HS-27A (cell line): ENCODE data around the gene XYLT2.
"Not testable (repeated sequence)": the region's sequence is repeated elsewhere in the genome, so short reads cannot be mapped to it uniquely, and the experiment has no call there.

Experiments
- DNase-seq: peaks from one replicate; pipeline ENCODE4 v3.0.0-alpha.2; 2012; ENCODE audit warnings: low read depth, missing footprints

The XYLT2 gene

GRCh38 chr17:50345432-50346312, at the start of gene XYLT2:
XYLT2 (plus strand) TSS chr17:50346126; CDS start chr17:50346141, 15 bp downstream.
- DNase-seq = no peak

GRCh38 chr17:50297407-50297865, 48.5 kb upstream of the XYLT2 start:
- no peak for DNase-seq

DNA sequence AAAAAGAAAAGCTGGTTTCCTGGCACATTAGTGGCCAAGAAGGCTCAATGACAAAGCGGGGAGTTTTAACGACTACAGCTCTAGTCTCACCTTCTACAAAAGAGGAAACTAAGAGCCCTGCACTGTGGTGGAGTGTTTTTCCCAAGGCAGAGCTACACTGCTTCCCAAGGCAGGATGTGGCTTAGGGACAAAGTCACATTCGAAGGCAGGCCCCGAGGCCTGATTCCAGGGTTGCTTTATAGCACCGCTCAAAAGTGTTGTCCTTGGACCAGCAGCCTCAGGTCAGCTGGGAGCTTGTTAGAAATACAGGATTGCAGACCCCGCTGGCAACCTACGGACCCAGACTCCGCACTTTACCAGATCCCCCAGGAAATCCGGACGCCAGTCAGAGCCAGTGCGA, 47.9 kb upstream of the XYLT2 start:
- no peak for DNase-seq

- DNase-seq = no peak
Observed at GRCh38 chr17:50299776-50300175, 46.1 kb upstream of the XYLT2 start.

- not testable (repeated sequence) for DNase-seq
Observed at GRCh38 chr17:50300824-50301223, 45.1 kb upstream of the XYLT2 start.

DNA sequence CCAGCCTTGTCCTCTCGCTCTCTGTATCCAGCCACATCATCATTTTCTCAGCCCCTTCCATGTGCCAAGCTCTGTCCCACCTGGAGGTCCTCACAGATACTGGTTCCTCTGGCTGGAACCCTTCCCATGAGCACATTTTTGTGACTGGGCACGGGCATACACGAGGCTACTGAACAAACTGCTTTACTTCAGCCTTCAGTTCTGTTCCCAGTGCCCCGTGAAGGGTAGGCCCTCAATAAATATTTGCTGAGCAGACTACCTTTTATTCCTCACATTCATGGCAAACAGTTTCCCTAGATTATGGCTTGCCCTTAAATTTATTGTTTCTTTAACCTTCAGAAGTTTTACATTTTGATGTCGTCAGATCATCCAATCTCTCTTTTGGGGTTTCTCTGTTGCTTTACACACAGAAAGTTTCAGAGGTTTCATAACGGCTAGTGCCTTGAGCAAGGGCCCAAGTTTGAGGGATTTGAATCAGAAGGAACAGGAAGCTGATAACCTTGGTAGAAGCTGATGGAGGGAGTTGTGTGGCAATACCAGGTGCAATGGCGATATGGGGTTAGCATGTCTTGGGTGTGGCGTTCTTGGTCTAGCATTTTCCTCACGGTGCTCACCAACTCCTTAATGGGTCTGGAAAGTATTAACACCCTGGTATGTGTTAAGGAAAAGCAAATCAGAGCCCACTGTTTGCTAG, 43.9 kb upstream of the XYLT2 start:
- no peak for DNase-seq

DNA sequence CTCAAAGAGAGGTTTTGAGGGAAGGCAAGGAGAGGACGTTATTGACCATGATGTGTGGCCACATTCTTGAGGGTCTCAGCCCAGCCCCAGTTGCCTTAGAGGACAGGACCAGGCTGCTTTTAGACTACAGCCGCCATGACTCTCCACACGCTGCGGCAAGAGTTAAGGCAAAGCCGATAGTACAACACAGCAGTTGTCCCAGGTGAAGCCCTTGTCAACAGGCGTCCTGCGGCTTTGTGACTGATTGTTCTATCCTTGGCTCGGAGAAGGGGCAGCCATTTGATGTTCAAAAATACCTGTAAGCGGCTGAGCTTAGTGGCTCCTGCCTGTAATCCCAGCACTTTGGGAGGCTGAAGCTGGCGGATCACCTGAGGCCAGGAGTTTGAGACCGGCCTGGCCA, 42.9 kb upstream of the XYLT2 start:
- no peak for DNase-seq

- DNase-seq = no peak
Observed at GRCh38 chr17:50303596-50303995, 42.3 kb upstream of the XYLT2 start.

GRCh38 chr17:50304781-50305404, 41.0 kb upstream of the XYLT2 start:
- no peak for DNase-seq

DNA sequence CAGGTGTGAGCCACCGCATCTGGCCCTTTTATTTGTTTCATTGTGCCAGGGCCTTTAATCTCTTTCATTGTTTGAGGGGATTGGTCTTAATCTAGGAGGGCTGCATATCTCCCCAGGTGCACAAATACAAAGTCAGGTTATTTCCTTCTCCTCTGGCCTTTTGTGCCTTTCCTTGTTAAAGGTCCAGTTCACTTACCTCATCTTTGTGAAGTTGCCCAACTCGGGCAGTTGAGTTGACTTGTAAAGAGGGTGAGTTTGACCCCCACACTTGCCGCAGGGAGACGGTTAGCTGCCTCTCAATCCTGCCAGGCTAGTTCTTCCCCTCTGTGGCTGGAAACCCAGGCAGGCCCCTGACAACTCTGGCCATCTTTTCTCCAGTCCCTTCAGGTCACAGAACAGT, 38.3 kb upstream of the XYLT2 start:
- no peak for DNase-seq

GRCh38 chr17:50308666-50309065, 37.3 kb upstream of the XYLT2 start:
- no peak for DNase-seq

- no peak for DNase-seq
Observed at GRCh38 chr17:50310455-50311111, 35.3 kb upstream of the XYLT2 start.

DNA sequence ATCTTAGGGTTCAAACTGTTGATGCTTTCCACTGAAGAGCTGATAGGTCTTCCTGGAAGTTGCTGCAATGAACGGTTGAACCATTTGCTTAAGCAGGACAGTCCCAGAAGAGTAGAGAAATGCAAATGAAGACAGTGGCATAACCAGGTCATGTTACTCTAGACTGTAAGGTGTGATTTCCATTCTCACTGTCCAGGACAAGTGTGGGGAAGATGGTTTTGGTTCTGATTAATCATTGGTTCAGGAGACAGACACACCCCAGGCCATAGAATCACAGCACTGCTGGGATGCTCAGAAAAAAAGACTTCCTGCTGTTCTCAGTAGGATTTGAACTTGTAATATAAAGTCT, 34.8 kb upstream of the XYLT2 start:
- no peak for DNase-seq

DNA sequence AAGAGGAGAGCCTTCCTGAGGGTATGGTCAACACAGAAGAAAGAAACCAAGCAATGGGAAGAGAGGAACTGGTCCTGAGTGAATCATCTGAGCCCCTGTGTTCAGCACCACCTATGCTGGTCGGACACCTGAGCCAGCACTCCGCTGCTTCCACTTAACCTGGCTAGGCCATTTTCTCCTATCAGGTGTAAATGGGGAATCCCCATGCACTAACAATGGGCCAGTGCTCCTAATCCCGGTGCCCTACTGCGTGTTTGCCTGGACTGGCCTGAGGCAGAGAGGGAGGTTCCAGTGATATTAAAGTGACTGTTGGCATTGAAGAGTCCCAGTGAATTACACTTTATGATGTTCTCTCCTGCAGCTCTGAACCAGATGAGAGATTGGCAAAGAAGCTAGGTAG, 34.4 kb upstream of the XYLT2 start:
- no peak for DNase-seq

DNA sequence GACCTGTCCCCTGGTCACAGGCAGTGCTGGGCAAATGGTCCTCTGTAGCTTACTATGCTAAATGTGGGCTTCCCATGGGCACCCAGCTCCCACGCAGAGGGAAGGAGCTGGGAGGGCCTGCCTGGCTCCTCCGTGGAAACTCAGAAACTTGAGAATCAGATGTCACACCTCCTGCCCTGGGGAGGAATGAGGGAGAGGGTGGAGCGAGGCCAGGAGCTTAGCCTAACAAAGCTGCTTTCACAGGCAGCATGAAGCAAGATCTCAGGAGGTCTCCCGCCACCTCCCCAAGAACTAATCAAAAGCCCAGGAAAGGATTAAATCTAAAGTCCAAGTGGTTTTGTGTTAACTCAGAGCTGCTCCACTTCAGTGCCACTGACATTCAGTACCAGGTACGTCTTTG, 33.6 kb upstream of the XYLT2 start:
- DNase-seq = no peak

GRCh38 chr17:50314456-50315011, 31.4 kb upstream of the XYLT2 start:
- no peak for DNase-seq

- no peak for DNase-seq
Observed at GRCh38 chr17:50316016-50316587, 29.8 kb upstream of the XYLT2 start.

DNA sequence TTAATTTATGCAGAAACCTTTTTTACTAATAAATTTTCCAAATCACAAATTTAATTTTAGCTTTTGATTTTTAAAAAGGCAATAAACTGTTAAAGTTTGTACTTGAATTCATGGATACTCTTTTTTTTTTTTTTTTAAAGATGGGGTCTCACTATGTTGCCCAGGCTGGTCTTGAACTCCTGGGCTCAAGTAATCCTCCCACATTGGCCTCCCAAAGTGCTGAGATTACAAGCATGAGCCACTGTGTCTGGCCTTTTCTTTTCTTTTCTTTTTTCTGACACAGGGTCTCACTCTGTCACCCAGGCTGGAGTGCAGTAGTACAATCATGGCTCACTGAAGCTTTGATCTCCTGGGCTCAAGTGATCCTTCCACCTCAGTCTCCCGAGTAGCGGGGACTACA, 29.3 kb upstream of the XYLT2 start:
- DNase-seq = not testable (repeated sequence)

- no peak for DNase-seq
Observed at GRCh38 chr17:50317121-50317520, 28.8 kb upstream of the XYLT2 start.

DNA sequence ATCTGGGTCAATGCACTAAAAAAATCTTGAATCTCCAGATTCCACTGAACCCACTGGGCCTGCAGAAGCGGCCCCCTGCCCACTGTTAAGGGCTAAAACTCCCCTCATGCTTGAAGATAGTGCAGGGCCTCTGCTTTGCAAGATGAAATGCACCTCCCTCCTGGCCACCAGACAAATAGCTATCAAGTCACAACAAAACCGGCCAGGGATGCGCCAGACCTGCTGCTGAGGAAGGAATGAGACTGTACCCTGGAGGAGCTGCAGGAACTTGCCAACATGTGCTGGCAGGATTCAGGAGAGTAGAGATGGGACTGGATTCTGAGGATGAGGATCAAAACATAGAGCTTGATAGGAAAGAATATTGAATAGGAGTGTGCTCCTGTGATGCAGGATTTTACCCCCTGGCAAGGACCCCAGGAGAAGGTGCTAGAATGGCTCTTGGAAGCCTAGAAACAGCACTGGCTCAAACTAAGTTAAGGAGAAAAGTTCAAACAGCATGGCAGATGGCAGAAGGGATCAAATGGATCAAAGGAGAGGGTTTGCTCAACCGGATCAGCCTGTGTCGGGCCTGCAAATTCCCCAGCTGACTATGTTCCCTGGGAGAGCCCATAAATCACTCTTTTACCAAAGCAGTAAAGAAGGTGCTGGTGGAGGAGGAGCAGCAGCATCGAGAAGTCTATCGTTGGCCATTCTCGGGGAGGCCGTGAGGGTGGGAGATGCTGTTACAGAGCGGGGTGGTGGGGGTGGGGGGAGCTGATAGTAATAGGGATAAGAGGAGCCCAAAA, 27.2 kb upstream of the XYLT2 start:
- no peak for DNase-seq
